H9 (cell line): Measurements from ENCODE around the gene UBR7. TPM values are rescaled to one million over a fixed set of nuclear protein-coding genes. Genes with fewer than 3 reads are reported as not detected.

Source experiments
- DNase-seq: peaks from one replicate; pipeline ENCODE4 v3.0.0-alpha.2; 2017
- H2AFZ ChIP-seq: one replicate; pipeline ENCODE4 v1.6.1; 2013; ENCODE audit warnings: mild to moderate bottlenecking, low read length, control low read depth, moderate library complexity
- H2AK5ac ChIP-seq: 2 replicates; pipeline ENCODE4 v1.6.1; 2013; ENCODE audit warnings: low read length, control low read depth, mixed read lengths; ENCODE audit not compliant: insufficient read length
- H2BK120ac ChIP-seq: one replicate; pipeline ENCODE4 v1.6.1; 2013; ENCODE audit warnings: low read depth, mild to moderate bottlenecking, low read length, control low read depth, inconsistent platforms; ENCODE audit not compliant: poor library complexity, severe bottlenecking
- H2BK12ac ChIP-seq: 2 replicates; pipeline ENCODE4 v1.6.1; 2013; ENCODE audit warnings: low read length, control low read depth, mixed read lengths, low read depth; ENCODE audit not compliant: insufficient read length
- H2BK15ac ChIP-seq: 2 replicates; pipeline ENCODE4 v1.6.1; 2013; ENCODE audit warnings: low read depth, low read length, control low read depth
- H2BK20ac ChIP-seq: one replicate; pipeline ENCODE4 v1.6.1; 2013; ENCODE audit warnings: low read depth, mild to moderate bottlenecking, low read length, control low read depth, inconsistent platforms; ENCODE audit not compliant: poor library complexity, severe bottlenecking
- H2BK5ac ChIP-seq: 2 replicates; pipeline ENCODE4 v1.6.1; 2013; ENCODE audit warnings: low read length, control low read depth, mixed read lengths; ENCODE audit not compliant: insufficient read length
- H3K14ac ChIP-seq: 2 replicates; pipeline ENCODE4 v1.6.1; 2013; ENCODE audit warnings: low read length, control low read depth; ENCODE audit not compliant: insufficient read depth
- H3K18ac ChIP-seq: 2 replicates; pipeline ENCODE4 v1.6.1; 2013; ENCODE audit warnings: low read depth, mild to moderate bottlenecking, mixed read lengths, low read length, control low read depth; ENCODE audit not compliant: insufficient read length
- H3K23ac ChIP-seq: 2 replicates; pipeline ENCODE4 v1.6.1; 2013; ENCODE audit warnings: low read length, control low read depth, mixed read lengths, low read depth; ENCODE audit not compliant: insufficient read length
- H3K23me2 ChIP-seq: 2 replicates; pipeline ENCODE4 v1.6.1; 2013; ENCODE audit warnings: low read depth, mild to moderate bottlenecking, mixed read lengths, low read length, control low read depth; ENCODE audit not compliant: insufficient read length, poor library complexity, severe bottlenecking
- H3K27ac ChIP-seq: 2 replicates; pipeline ENCODE4 v1.5.1; 2013; ENCODE audit warnings: low read length, control low read depth, mixed read lengths, low read depth; ENCODE audit not compliant: insufficient read length
- H3K27me3 ChIP-seq: 2 replicates; pipeline ENCODE4 v1.6.1; 2013; ENCODE audit warnings: low read length, control low read depth, inconsistent platforms; ENCODE audit not compliant: insufficient read depth
- H3K4ac ChIP-seq: 2 replicates; pipeline ENCODE4 v1.6.1; 2013; ENCODE audit warnings: low read depth, mild to moderate bottlenecking, control low read depth, inconsistent platforms, low read length, moderate library complexity
- H3K4me1 ChIP-seq: 2 replicates; pipeline ENCODE4 v1.6.1; 2013; ENCODE audit warnings: low read length, control low read depth, inconsistent platforms; ENCODE audit not compliant: insufficient read depth
- H3K4me2 ChIP-seq: 2 replicates; pipeline ENCODE4 v1.6.1; 2013; ENCODE audit warnings: low read length, control low read depth, mixed read lengths; ENCODE audit not compliant: insufficient read length, insufficient read depth
- H3K56ac ChIP-seq: 2 replicates; pipeline ENCODE4 v1.6.1; 2013; ENCODE audit warnings: low read depth, mild to moderate bottlenecking, mixed read lengths, low read length, control low read depth; ENCODE audit not compliant: insufficient read length
- H3K79me1 ChIP-seq: 2 replicates; pipeline ENCODE4 v1.6.1; 2013; ENCODE audit warnings: low read depth, mild to moderate bottlenecking, moderate library complexity, low read length, control low read depth, inconsistent platforms; ENCODE audit not compliant: insufficient read depth, poor library complexity, severe bottlenecking
- H3K79me2 ChIP-seq: 2 replicates; pipeline ENCODE4 v1.6.1; 2013; ENCODE audit warnings: low read length, control low read depth, inconsistent platforms; ENCODE audit not compliant: insufficient read depth
- H3K9ac ChIP-seq: 2 replicates; pipeline ENCODE4 v1.6.1; 2013; ENCODE audit warnings: low read length, control low read depth, mixed read lengths; ENCODE audit not compliant: insufficient read length; ENCODE audit errors: extremely low read depth
- H3K9me3 ChIP-seq: one replicate; pipeline ENCODE4 v1.6.1; 2013; ENCODE audit warnings: low read depth, low read length, inconsistent platforms; ENCODE audit not compliant: control insufficient read depth
- H3T11ph ChIP-seq: one replicate; pipeline ENCODE4 v1.6.1; 2013; ENCODE audit warnings: mild to moderate bottlenecking, low read length, control low read depth, inconsistent platforms
- H4K20me1 ChIP-seq: one replicate; pipeline ENCODE4 v1.6.1; 2013; ENCODE audit not compliant: control insufficient read depth, insufficient read length, insufficient read depth
- H4K5ac ChIP-seq: 2 replicates; pipeline ENCODE4 v1.6.1; 2013; ENCODE audit warnings: low read depth, mild to moderate bottlenecking, mixed read lengths, low read length, control low read depth; ENCODE audit not compliant: insufficient read length
- H4K8ac ChIP-seq: replicated peaks from 2 replicates; pipeline ENCODE4 v1.6.1; 2013; ENCODE audit warnings: low read length, control low read depth, mixed read lengths, low read depth; ENCODE audit not compliant: insufficient read length
- H4K91ac ChIP-seq: 2 replicates; pipeline ENCODE4 v1.6.1; 2013; ENCODE audit warnings: low read depth, mild to moderate bottlenecking, moderate library complexity, mixed read lengths, low read length, control low read depth; ENCODE audit not compliant: insufficient read length
- H3K27ac Mint-ChIP-seq, 3 experiments: 2 replicates in 2 of 3; 3 replicates in 1 of 3; pipeline ENCODE4 v1.8.0; 2020 to 2021; ENCODE audit warnings: mixed read lengths in 3 of 3, mild to moderate bottlenecking in 1 of 3, moderate library complexity in 1 of 3
- H3K27me3 Mint-ChIP-seq: 2 replicates; pipeline ENCODE4 v1.8.0; 2021; ENCODE audit warnings: low read depth, mild to moderate bottlenecking, moderate library complexity, mixed read lengths
- H3K36me3 Mint-ChIP-seq, 3 experiments: 2 replicates in 2 of 3; 3 replicates in 1 of 3; pipeline ENCODE4 v1.8.0; 2020 to 2021; ENCODE audit warnings: low read depth in 3 of 3, mixed read lengths in 3 of 3; ENCODE audit not compliant: insufficient read depth in 1 of 3
- H3K4me1 Mint-ChIP-seq, 2 experiments: 2 replicates each; pipeline ENCODE4 v1.8.0; 2020; ENCODE audit warnings: mixed read lengths in 2 of 2
- H3K4me3 Mint-ChIP-seq, 2 experiments: 2 replicates in 1 of 2; 3 replicates in 1 of 2; pipeline ENCODE4 v1.8.0; 2020 to 2021; ENCODE audit warnings: mild to moderate bottlenecking in 2 of 2, mixed read lengths in 2 of 2, moderate library complexity in 1 of 2
- H3K9me3 Mint-ChIP-seq, 2 experiments: 2 replicates in 1 of 2; 3 replicates in 1 of 2; pipeline ENCODE4 v1.8.0; 2020; ENCODE audit warnings: mild to moderate bottlenecking in 2 of 2, mixed read lengths in 2 of 2, moderate library complexity in 1 of 2
- CTCF ChIP-seq: fragments of 200-600 bp; sonication (generic); conservative IDR thresholded peaks from 3 replicates; pipeline ENCODE4 v1.8.0; 2021; ENCODE audit warnings: antibody characterized with exemption, mild to moderate bottlenecking
- WGBS: extraction: QIAGEN DNeasy Blood & Tissue Kit; methylation state at CpG from one replicate; pipeline ENCODE4 v1.1.7; 2013; ENCODE audit warnings: missing lambda C conversion rate, low lambda C conversion rate, mixed read lengths; ENCODE audit not compliant: insufficient read length; ENCODE audit errors: extremely low coverage; 5-methylcytosine and 5-hydroxymethylcytosine counted together
- total RNA-seq: library from RNA; stranded (reverse); gene quantifications from 2 replicates; pipeline ENCODE4 v1.2.1, GENCODE V29; 2021

UBR7 gene
- total RNA-seq, 1 experiment from 2014 or later: 28.4 TPM

GRCh38 chr14:93271111-93271510 lies 64.1 kb downstream of the UBR7 start:
- Histone ChIP-seq H4K5ac (no peak overlapping the region), H2BK12ac (no peak overlapping the region), H2BK120ac (no peak overlapping the region), H3K9ac (no peak overlapping the region), H3K4ac (no peak overlapping the region), H3K79me2 (no peaks in the 10 kb centered on the region), H4K8ac (no peak overlapping the region), H4K91ac (no peak overlapping the region), H2BK20ac (no peak overlapping the region), H4K20me1 (no peaks in the 10 kb centered on the region), H3K79me1 (no peaks in the 10 kb centered on the region), H2BK5ac (no peak overlapping the region), H3K4me2 (no peak overlapping the region), H3K23ac (no peak overlapping the region), H3K27ac (no peak overlapping the region), H2BK15ac (no peak overlapping the region), H3K14ac (no peak overlapping the region), H3K27me3 (no peaks in the 10 kb centered on the region), H2AFZ (no peak overlapping the region), H3K4me1 (no peaks in the 10 kb centered on the region; the same call in 1 of the 2 replicates), H3K9me3 (no peaks in the 10 kb centered on the region), H3K18ac (no peak overlapping the region), H3K23me2 (no peaks in the 10 kb centered on the region), H3K56ac (no peak overlapping the region), H2AK5ac (no peak overlapping the region), H3T11ph (no peak overlapping the region)
- no peaks in the 10 kb centered on the region for H3K9me3 Mint-ChIP-seq
- 0 out of 7 replicates have a peak, but pooled peaks cover 0 to 2% (median 0%) of the 10 kb centered on the region in 3 experiments for H3K36me3 Mint-ChIP-seq
- TF ChIP-seq CTCF: no peak
- DNase-seq: no peak
- H3K4me3 Mint-ChIP-seq: no peak overlapping the region
- H3K27me3 Mint-ChIP-seq: no peaks in the 10 kb centered on the region
- WGBS: no CpG with 5 or more reads among the region's 6 CpGs
- H3K4me1 Mint-ChIP-seq: peaks cover 18 to 20% of the 10 kb centered on the region in 2 experiments
- H3K27ac Mint-ChIP-seq: peak overlapping the region in 1 of 3 experiments; percentile 23; a peak in 2 of 7 replicates
